ENCODE results near the gene PGF.

GRCh38 chr14:74953686-74954085 lies 1.7 kb downstream of the PGF start:
- TF ChIP-seq CTCF (IDR thresholded peaks at IDR 0.05) = no peak
- TF ChIP-seq POLR2A (IDR thresholded peaks at IDR 0.05) = no peak
